SK-N-SH (cell line): ENCODE data around the gene MTCH2.

Source experiments
- CTCF ChIP-seq: fragments of 200-600 bp; sonication (generic); IDR thresholded peaks from 2 replicates; pipeline ENCODE4 v1.6.1; 2017; ENCODE audit warnings: antibody characterized with exemption, mild to moderate bottlenecking, moderate library complexity
- EP300 ChIP-seq, 2 experiments: IDR thresholded peaks; 2 replicates each; pipeline versions ENCODE4 v1.4.0 to v1.6.1; 2012; ENCODE audit warnings: borderline replicate concordance in 1 of 2, low read depth in 1 of 2, low read length in 1 of 2
- FOXM1 ChIP-seq: IDR thresholded peaks from 2 replicates; pipeline ENCODE4 v1.4.0; 2012; ENCODE audit warnings: low read depth, mild to moderate bottlenecking
- IRF3 ChIP-seq: fragments of 150-350 bp; IDR thresholded peaks from 2 replicates; pipeline ENCODE4 v1.6.1; 2016; ENCODE audit warnings: mild to moderate bottlenecking, low read depth, low read length
- NRF1 ChIP-seq: IDR thresholded peaks from 2 replicates; pipeline ENCODE4 v1.6.1; 2012; ENCODE audit warnings: low read depth, mild to moderate bottlenecking, low read length
- POLR2AphosphoS5 ChIP-seq: IDR thresholded peaks from 2 replicates; pipeline ENCODE4 v1.6.1; 2012; ENCODE audit warnings: low read depth, low read length
- RCOR1 ChIP-seq: fragments of 150-350 bp; IDR thresholded peaks from 2 replicates; pipeline ENCODE4 v1.6.1; 2017; ENCODE audit warnings: antibody characterized with exemption, low read length
- SIN3A ChIP-seq: IDR thresholded peaks from 2 replicates; pipeline ENCODE4 v1.6.1; 2012; ENCODE audit warnings: low read depth, mild to moderate bottlenecking, low read length, moderate library complexity, borderline replicate concordance
- SMC3 ChIP-seq: IDR thresholded peaks from 2 replicates; pipeline ENCODE4 v1.6.1; 2012; ENCODE audit warnings: low read depth, low read length, improper control_type of control experiment
- TCF12 ChIP-seq: IDR thresholded peaks from 2 replicates; pipeline ENCODE4 v1.4.0; 2012
- USF1 ChIP-seq: IDR thresholded peaks from 2 replicates; pipeline ENCODE4 v1.4.0; 2012; ENCODE audit warnings: low read depth, borderline replicate concordance
- YY1 ChIP-seq: IDR thresholded peaks from 2 replicates; pipeline ENCODE4 v1.4.0; 2012; ENCODE audit warnings: low read depth, mild to moderate bottlenecking

GRCh38 chr11:47571357-47571729 lies 71.0 kb downstream of the MTCH2 start:
- TF ChIP-seq CTCF (no peak), EP300 (IDR thresholded peaks at IDR 0.05; ENCODE audit: borderline replicate concordance in 1 of 2, low read depth in 1 of 2, low read length in 1 of 2) (no peak), POLR2AphosphoS5 (no peak), SIN3A (no peak), IRF3 (no peak), YY1 (no peak), NRF1 (no peak), SMC3 (no peak), RCOR1 (no peak), USF1 (no peak), TCF12 (no peak), FOXM1 (no peak)
